ENCODE results near the gene RASA1.
"Not testable (repeated sequence)": the region's sequence is repeated elsewhere in the genome, so short reads cannot be mapped to it uniquely, and the experiment has no call there.

The RASA1 gene

DNA sequence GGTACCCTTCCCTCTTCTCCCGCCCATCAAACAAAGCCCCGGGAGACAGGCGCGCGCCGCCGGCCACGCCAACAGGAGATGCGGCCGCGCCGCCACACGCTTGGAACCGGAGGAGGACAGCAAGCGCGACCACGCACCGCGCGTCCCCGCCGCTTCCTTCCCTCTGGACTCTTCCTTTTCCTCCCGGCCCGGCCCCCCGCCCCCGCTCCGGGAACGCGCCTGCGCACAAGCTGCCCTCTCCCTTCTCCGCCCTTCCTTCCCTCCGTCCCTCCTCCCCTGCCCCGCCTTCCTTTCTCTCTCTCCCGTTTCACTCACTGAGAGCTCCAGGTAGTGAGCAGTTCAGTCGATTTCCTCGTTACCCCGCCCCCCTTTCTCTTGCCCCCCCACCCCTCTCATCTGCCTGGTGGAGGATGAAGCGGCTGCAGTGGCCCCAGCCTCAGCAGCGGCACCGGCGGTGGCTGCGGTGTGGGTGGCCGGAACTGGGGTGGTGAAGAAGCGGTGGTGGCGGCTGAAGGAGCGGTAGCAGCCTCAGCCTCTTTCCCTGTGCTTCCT lies at the start of gene RASA1:
RASA1 (plus strand) TSS at position 310 of the 552 bp plus-strand sequence. CDS start 569 bp downstream, outside the sequence.
- DNase-seq (ENCODE audit: low read depth in 2 of 2): peak; percentile 73 to 86

DNA sequence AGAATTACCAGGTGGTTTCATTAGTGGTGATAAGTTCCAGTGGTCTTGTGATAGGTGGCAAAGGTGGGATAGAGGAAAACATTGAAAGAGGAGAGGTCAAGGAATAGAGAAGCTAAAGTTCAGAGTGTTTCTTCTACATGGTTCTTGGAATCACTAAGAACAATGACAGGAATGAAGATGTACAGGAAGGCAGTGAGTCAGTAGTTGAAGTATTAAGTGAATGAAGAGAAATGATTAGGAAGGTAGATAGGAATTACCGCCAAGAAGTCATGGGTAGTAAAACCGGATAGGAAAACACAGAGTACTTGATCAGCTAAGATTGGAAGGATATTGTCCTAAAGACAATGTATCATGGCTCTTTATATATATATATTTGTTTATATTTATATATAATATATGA lies 37.9 kb upstream of the RASA1 start:
- no peak for DNase-seq (ENCODE audit: low read depth in 2 of 2)

DNA sequence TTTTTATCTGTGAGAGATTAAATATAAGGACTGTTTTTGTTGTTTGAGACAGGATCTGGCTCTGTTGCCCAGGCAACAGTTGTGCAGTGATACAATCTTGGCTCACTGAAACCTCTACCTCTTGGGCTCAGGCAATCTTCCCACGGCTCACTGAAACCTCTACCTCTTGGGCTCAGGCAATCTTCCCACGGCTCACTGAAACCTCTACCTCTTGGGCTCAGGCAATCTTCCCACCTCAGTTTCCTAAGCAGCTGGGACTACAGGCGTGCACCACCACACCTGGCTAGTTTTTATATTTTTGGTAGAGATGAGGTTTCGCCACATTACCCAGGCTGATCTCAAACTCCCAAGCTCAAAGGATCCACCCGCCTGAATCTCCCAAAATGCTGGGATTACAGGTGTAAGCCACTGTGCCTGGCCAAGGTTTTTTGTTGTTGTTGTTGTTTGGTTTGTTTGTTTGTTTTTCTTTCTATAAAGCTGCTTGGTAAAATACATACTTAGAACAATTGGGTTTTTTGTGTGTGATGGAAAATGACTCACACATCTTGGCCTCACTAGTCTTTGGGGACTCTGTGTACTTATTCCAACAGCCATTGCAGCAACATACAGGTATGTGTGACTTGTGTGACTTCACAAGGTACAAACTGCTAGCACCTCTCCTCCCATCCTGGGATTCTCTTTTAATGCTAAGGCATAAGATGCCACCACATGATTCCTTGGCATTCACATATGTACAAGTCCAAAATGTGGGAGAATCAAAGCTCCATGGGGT lies 36.5 kb upstream of the RASA1 start:
- DNase-seq (ENCODE audit: low read depth in 2 of 2): no peak

DNA sequence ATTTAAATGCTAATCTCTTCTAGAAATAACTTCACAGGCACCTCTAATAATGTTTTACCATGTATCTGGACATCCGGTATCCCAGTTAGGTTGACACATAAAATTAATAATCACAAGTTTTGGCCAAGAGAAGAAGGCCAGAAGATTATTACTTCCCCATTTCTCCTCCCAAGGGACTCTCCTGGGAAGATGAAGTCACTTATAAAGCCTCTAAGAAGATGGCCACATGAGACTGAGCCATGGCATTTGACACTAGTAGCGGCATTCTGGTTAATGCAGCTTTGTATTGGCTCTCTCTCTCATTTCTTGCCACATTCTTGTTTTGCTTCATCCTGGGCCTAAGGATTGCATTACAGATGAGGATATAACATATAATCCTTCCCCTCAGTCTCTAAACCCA lies 34.5 kb upstream of the RASA1 start:
- no peak for DNase-seq (ENCODE audit: low read depth in 2 of 2)

DNA sequence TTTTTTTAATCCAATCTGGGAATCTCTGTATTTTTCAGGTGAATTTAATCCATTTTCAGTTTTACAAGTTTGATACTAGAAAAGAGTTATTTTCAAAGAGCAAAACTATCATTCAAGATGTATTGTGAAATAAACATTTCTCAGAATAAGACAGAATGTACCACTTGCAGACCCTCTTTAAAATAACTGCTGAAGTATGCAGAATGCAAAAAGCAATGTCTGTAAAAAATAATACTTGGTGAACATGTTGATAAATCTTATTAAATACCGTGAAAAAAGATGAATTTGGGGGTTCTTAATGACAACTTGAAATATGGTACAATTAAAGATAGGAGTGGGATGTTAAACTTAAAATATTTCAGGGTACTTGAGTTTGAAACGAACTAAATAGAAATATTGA lies 26.1 kb upstream of the RASA1 start:
- no peak for DNase-seq (ENCODE audit: low read depth in 2 of 2)

DNA sequence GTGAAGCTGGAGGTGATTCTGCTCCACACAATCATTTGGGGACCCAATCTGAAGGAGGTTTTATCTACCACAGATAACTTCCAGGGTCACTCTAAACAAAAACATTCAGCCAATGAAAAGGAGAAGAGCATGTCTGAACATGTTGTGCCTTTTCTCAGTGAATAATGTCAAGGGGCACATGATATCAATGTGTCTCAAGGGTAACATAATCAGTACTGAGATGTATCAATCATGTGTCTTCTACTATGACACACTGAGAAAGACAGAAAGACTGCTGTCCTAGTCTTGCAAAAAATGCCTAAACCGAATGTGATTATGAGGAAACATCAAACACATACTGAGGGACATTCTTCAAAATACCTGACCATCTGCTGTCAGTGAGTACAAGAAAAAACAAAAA lies 25.4 kb upstream of the RASA1 start:
- no peak for DNase-seq (ENCODE audit: low read depth in 2 of 2)

DNA sequence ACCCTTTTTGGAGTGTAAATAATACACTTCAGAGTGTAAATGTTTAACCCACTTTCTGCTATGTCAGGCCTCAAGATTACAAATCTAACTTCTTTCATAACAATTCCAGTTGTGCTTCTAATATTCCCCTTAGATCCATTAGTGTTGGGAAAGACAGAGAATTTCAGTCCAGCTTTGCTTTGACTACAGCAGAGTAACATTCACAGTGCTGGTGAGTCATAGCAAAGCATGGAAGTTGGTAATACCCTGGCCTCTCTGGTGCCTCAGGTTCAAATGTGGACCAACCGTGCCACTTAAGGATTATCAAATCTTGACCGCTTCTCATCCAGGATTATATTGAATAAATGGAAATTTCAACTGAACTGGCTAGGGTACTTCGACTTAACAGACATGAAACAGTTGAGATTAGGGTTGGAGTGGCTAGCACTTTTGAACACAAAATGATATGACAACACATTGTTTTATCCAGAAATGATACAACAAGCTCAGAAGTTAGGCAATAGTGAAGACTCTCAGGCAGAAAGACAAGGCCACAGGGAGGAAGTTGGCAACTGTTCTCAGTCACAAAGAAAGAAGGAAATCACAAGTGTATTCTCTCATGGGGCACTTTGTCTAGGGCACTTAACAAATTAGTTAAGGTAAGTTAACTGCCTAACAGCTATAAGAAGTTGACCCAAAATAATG lies 24.4 kb upstream of the RASA1 start:
- DNase-seq (ENCODE audit: low read depth in 2 of 2): no peak

DNA sequence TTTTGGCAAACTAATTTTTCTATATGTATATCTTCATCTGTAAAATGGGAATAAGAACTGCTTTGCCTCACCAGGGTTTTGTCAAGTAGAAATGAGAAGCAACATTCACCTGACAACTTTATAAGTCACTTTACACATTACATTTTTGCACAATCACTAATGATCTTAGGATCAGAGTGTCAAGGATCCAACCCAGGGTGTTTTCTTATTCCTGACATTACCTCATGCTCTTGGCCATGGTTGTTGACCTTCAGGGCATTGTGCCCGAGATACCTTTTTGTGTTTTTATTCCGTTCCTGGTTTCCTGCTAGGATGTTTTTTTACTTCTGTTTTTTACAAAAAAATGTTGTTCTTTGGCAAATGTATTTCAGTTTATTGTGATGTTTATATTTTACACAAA lies 22.2 kb upstream of the RASA1 start:
- DNase-seq (ENCODE audit: low read depth in 2 of 2): no peak

DNA sequence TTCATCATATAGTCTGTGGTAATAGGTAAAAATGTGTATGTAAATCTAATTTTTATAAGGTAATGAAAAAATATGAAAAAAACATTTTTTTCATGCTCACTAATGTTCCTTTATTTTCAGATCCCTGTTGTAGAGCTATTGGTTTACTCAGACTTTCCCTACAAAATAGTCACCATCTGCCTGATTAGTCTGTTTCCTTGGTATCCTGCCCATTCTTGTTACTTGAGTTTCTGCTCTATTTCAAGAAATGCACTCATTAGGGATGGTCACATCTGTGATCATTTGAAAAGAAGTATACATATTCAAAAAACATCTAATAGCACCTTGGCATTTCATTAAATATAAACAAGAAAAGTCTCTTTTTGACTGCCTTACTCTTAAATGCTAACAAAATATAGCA lies 21.6 kb upstream of the RASA1 start:
- no peak for DNase-seq (ENCODE audit: low read depth in 2 of 2)

DNA sequence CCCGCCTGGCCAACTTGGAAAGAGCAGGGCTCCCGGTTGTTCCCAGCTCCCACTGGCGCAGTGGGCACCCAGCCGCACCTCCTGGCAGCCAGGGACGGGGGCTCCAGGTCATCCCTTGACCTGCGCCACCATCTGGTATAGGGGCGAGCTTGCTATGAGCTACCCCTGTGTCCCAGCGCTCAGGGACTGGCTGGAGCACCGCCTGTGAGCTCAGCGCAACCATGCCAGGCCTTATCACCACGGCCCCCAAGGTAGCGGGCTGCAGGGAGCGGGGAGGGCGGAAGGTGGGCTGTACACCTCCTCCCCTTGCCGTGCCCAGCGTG lies 15.4 kb upstream of the RASA1 start:
- DNase-seq (ENCODE audit: low read depth in 2 of 2): no peak

DNA sequence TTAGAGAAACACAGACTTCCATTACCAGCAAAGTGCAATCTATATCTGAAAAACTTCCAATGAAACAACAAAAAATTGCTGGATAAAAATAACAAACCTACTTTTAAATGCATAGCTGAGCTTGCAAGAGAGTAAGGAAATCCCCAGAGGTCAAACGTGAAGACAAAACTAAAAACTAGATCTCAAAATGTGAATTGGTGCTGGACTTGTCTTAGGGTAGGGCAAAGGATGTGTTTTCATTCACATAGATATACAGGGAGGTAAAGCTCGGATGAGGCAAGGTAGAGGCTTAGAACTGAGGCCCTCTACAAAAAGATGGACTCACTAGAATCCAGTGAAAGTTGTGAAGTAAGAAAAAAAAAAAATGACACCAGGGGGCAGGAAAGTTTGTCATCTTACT lies 13.6 kb upstream of the RASA1 start:
- no peak for DNase-seq (ENCODE audit: low read depth in 2 of 2)

DNA sequence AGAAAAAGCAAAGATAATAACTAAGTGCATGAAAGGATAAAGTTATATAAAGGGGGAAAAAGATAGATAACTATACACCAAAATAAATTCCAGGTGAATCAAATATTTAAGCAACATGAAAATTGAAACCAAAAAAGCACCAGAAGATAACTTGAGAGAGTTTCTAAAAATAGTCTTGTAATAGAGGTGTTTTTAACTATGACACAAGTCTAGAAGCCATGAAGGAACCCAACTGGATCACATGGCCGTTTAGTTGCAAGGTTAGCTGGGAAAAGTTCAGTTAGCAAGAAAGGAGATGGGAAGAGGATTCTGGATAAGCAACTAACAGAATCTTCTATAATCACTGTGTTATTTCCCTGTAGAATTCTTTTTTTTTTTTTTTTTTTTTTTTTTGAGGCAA lies 9.2 kb upstream of the RASA1 start:
- no peak for DNase-seq (ENCODE audit: low read depth in 2 of 2)

DNA sequence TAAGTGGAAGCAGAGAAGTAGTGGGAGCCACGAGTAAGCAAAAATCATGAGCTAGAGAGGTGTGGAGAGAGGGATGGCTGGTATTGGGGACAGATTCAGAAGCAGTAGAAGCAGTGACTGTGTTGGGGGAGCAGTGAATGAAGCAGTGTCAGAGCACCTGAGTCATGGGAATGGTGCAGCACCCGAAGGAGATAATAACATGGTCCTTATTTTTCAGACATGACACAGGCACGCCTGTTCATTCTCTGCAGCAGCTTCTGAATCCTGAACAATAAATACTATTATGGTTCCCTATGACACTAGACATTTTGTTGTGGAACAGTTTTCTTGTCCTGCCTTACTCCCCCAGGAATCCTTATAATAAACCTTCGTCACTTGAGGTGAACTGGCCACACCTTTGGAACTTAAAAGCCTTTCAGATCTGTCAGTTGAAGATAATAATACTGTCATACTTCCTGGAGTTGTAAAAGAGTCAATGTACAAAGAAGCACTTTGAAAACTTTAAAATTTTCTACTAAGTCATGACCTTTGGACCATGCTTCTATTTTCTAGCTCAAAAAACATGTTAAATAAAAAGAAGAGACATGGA lies 7.0 kb upstream of the RASA1 start:
- no peak for DNase-seq (ENCODE audit: low read depth in 2 of 2)

DNA sequence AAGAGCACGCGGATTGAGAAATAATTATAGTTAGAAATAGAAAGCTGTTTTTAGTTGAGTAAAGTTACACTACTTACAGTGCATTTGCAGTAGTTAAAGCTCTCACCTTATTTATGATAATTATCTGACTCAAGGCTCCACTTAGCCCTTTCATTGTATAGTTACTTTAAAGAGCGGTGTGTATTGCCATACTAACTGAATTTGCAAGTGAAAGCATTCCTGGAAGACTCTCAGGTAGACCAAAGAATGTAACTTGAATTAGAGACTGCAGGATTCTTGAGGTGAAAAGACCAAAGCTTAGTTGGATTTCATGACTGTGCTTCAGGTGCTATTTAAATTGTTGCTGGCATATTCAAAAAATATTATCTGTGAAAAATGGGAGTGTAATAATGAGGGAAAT lies 4.2 kb upstream of the RASA1 start:
- DNase-seq (ENCODE audit: low read depth in 2 of 2): no peak

DNA sequence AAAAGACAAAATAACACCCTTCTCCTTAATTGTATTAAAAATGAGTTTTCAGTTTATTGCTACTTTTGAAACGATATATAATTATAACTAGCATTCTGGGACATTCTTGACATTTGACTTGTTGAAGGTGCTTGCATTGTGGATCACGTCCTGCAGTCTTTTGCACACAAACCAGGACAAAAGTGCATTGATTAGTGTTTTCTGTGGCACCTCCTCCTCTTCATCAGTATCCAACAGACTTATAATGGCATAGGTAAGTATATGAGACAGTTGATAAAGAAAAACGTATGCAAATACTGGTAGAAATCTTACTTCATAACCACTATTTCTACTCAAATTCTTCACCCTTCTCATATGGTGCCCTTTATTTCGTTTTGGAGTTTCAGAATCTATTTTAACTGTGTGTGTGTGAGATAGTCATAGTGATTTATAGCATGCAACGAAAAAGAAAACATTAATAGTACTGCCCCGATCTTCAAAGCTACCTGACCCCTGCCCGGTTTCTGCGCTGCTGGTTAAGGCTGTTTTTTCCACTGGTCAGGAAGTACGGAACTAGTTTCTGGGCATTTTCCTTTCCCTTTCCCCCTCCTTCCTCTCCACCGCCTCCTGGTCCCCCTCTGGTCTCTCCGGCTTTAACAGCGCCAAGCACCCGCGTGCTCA lies 639 bp upstream of the RASA1 start:
- no peak for DNase-seq (ENCODE audit: low read depth in 2 of 2)

DNA sequence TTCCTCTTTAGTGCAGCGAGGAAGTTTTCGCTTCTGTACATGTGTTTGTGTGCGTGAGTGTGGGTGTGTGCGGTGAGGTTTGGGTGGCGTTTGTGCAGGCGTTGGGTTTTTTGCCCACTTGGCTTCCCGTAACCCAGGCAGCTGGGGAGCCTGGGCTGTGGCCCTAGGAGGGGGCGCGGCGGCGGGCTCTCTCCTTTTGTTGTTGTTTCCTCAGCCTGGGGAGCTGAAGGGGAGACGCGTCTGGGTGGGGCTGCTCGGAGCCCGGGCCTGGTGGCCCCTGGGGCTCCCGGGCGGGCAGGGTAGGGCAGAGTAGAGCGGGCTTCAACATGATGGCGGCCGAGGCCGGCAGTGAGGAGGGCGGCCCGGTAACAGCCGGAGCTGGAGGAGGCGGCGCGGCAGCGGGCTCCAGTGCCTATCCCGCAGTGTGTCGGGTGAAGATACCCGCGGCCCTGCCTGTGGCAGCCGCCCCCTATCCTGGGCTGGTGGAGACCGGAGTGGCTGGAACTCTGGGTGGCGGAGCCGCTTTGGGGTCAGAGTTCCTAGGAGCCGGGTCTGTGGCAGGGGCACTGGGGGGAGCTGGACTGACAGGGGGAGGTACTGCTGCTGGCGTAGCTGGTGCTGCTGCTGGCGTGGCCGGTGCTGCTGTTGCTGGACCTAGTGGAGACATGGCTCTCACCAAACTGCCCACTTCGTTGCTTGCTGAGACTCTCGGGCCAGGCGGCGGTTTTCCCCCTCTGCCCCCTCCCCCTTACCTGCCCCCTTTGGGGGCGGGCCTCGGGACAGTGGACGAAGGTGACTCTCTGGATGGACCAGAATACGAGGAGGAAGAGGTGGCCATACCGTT lies 665 bp downstream of the RASA1 start:
- peak; percentile 60 to 61 for DNase-seq (ENCODE audit: low read depth in 2 of 2)

DNA sequence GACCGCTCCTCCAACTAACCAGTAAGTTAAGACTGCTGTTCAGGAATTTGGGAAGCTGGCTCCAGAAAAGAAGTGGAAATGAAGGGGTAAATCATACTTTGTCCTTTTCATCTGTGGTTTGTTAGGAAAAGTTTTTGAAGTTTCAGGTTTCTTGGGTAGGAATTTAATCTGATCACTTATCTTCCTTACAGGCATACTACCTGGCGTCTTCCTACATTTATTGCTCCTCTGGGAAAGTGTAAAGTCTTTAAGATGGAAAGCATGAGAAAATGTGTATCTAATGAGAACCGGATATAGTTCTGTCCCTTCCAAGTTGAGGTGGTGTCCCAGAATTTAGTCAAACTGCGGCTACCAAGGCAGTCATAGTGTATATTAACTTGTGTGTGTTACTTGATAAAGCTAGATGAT lies 1.3 kb downstream of the RASA1 start:
- DNase-seq (ENCODE audit: low read depth in 2 of 2): no peak

DNA sequence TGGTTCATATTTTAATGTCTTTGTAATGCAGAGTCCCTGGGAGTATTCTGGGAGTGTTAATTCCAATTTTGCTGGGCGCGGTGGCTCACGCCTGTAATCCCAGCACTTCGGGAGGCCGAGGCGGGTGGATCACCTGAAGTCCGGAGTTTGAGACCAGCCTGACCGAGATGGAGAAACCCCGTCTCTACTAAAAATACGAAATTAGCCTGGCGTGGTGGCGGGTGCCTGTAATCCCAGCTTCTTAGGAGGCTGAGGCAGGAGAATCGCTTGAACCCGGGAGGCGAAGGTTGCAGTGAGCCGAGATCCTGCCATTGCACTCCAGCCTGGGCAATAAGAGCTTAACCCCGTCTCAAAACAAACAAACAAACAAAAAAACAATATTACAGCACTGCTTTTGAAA lies 3.2 kb downstream of the RASA1 start:
- DNase-seq (ENCODE audit: low read depth in 2 of 2): not testable (repeated sequence)

DNA sequence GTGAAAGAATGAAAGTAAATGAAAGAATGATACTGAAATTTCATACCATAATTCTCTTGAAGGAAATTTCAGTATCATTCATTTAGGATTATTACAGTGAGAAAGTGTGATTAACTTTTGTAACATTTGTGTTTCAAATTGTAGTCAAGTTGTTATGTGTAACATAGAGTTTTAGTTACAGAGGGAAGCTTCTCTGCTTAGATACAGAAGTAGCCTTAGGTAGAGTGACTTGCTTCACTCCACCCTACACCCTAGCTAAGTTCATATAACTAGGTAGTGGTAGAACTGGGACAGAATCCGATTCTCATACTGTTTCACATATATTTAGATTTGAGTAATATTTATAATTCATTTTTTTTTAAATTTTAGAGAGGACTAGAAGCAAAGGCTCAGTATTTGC lies 9.0 kb downstream of the RASA1 start:
- DNase-seq (ENCODE audit: low read depth in 2 of 2): no peak

DNA sequence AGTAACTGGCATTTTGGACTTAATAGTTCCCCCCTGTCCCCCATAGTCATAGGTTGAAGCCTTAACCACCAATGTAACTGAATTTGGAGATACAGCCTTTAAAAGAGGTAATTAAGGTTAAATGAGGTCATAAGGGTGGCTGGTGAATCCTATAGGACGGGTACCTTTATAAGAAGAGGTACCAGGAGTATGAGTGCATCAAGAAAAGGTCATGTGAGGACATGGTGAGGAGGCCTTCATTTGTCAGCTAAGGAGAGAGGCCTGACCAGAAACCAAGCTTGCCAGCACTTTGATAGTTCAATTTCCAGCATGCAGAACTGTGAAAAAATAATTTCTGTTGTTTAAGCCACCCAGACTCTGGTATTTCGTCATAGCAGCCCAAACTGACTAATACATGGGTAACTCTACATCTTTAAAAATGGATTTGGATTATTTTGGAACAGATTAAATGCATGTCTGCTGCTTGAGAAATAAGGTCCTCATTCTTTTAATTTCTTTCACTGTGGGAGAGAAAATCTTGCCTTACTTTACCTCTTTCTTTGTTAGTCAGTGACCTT lies 9.7 kb downstream of the RASA1 start:
- no peak for DNase-seq (ENCODE audit: low read depth in 2 of 2)

DNA sequence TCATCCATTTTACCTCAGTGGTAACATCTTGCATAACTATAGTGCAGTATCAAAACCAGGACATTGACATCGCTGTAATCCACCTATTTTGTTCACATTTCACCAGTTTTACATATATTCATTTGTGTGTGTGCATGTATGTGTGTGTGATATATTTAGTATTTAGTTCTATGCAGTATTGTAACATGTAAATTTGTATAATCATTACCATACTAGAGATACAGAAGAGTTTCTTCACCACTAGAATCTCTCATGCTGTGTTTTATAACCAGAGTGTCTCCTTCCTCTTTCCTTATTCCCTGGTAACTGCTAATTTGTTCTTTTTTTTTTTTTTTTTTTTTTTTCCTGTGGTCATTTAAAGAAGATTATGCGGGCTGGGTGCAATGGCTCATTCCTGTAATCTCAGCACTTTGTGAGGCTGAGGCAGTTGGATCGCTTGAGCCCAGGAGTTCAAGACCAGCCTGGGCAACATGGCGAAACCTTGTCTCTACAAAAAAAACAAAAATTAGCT lies 11.0 kb downstream of the RASA1 start:
- no peak for DNase-seq (ENCODE audit: low read depth in 2 of 2)

Measured in stimulated activated CD4-positive, alpha-beta T cell treated with anti-CD3 and anti-CD28 coated beads, Interleukin-1b, Interleukin-23, amount 100 ng/mL, for 4 hours (primary cell).